Epithelial cell of proximal tubule (primary cell): ENCODE measurements around the gene ASTN2. TPM values are rescaled to one million over a fixed set of nuclear protein-coding genes. Genes with fewer than 3 reads are reported as not detected.

Experiments
- DNase-seq: peaks from one replicate; pipeline ENCODE4 v3.0.0-alpha.2; 2011; ENCODE audit warnings: low read depth
- H3K4me3 ChIP-seq: 2 replicates; pipeline ENCODE4 v1.5.1; 2011; ENCODE audit warnings: low read depth, mild to moderate bottlenecking, low read length
- total RNA-seq: library from RNA; depleted of rRNA; stranded (reverse); fragments of >200 nt; gene quantifications from 2 replicates; pipeline ENCODE4 v1.2.3, GENCODE V29; 2015
- TF ChIP-seq, protein P1 (sequence below): conservative IDR thresholded peaks from 2 replicates; pipeline ENCODE4 v1.5.1; 2012; ENCODE audit warnings: low read depth, mild to moderate bottlenecking, low read length

Gene ASTN2
- total RNA-seq, 1 donor from 2014 or later: 4.4 TPM

GRCh38 chr9:117395151-117395650 lies 19.7 kb downstream of the ASTN2 start:
- TF ChIP-seq, protein P1, sequence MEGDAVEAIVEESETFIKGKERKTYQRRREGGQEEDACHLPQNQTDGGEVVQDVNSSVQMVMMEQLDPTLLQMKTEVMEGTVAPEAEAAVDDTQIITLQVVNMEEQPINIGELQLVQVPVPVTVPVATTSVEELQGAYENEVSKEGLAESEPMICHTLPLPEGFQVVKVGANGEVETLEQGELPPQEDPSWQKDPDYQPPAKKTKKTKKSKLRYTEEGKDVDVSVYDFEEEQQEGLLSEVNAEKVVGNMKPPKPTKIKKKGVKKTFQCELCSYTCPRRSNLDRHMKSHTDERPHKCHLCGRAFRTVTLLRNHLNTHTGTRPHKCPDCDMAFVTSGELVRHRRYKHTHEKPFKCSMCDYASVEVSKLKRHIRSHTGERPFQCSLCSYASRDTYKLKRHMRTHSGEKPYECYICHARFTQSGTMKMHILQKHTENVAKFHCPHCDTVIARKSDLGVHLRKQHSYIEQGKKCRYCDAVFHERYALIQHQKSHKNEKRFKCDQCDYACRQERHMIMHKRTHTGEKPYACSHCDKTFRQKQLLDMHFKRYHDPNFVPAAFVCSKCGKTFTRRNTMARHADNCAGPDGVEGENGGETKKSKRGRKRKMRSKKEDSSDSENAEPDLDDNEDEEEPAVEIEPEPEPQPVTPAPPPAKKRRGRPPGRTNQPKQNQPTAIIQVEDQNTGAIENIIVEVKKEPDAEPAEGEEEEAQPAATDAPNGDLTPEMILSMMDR: no peak
- H3K4me3 ChIP-seq: no peak overlapping the region
- no peak for DNase-seq

DNA sequence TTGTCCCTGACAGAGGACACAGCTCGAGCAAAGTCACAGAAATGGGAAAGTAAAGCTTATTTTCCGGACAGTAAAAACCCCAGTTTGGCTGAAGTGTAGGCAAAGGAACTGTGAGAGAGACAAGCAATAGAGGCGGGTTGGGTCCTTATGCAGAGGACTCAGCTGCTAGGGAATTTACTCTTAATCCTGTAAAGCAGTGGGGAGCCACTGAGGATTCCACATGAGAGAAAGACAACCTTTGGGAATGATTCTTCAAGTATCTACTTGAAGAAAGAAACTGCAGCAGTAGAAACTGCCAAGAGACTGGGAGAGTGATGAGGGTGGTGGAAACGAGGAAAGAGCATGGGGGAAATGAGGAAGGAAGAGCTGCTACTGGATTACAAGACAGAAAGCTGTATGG lies 20.2 kb downstream of the ASTN2 start:
- H3K4me3 ChIP-seq: no peak overlapping the region
- TF ChIP-seq, protein P1: no peak
- DNase-seq: no peak

- TF ChIP-seq, protein P1: no peak
- no peak for DNase-seq
- H3K4me3 ChIP-seq: no peak overlapping the region
Observed at GRCh38 chr9:117392992-117393391, 21.9 kb downstream of the ASTN2 start.

GRCh38 chr9:117387422-117387821 lies 27.4 kb downstream of the ASTN2 start:
- DNase-seq: no peak
- TF ChIP-seq, protein P1: no peak
- H3K4me3 ChIP-seq: no peak overlapping the region

GRCh38 chr9:117379341-117379740 lies 35.5 kb downstream of the ASTN2 start:
- no peak overlapping the region for H3K4me3 ChIP-seq
- TF ChIP-seq, protein P1: no peak
- DNase-seq: no peak

- TF ChIP-seq, protein P1: no peak
- no peak overlapping the region for H3K4me3 ChIP-seq
- DNase-seq: no peak
Observed at GRCh38 chr9:117377046-117377445, 37.8 kb downstream of the ASTN2 start.

GRCh38 chr9:117375956-117376355 lies 38.9 kb downstream of the ASTN2 start:
- H3K4me3 ChIP-seq: no peak overlapping the region
- no peak for DNase-seq
- TF ChIP-seq, protein P1: no peak
